Fibroblast of skin of back (primary cell): ENCODE data around the gene COQ6.
"Not testable (repeated sequence)": the region's sequence is repeated elsewhere in the genome, so short reads cannot be mapped to it uniquely, and the experiment has no call there.

Experiments used
- DNase-seq: peaks from one replicate; pipeline ENCODE4 v3.0.0-alpha.2; 2013

COQ6 gene

DNA sequence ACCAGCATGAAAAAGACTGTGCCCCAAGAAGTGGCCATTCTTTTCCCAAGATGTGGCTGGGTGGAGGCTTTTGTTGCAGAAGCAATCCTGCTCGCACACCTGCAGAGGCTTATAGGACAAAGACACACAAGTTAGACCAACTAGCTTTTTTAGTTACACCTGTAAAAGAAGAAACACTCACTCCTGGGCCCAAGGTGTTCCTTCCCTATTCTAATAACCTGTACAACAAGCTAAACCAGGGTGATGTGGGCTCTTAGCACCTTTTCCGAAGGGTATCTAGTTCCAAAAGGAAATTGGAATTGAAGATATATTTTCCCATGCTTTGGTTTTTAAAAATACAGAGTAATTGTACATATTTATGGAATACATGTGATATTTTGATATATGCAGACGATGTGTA, 38.0 kb downstream of the COQ6 start:
- DNase-seq = no peak

DNA sequence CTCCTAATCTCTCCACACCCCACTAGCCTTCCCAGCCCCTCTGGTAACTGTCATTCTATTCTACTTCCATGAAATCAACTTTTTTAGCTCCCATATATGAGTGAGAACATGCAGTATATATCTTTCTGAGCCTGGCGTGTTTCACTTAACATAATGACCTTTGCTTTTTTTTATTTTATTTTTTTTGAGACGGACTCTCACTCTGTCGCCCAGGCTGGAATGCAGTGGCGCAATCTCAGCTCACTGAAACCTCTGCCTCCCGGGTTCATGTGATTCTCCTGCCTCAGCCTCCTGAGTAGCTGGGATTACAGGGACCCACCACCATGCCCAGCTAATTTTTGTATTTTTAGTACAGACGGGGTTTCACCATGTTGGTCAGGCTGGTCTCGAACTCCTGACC, 38.6 kb downstream of the COQ6 start:
- not testable (repeated sequence) for DNase-seq

DNA sequence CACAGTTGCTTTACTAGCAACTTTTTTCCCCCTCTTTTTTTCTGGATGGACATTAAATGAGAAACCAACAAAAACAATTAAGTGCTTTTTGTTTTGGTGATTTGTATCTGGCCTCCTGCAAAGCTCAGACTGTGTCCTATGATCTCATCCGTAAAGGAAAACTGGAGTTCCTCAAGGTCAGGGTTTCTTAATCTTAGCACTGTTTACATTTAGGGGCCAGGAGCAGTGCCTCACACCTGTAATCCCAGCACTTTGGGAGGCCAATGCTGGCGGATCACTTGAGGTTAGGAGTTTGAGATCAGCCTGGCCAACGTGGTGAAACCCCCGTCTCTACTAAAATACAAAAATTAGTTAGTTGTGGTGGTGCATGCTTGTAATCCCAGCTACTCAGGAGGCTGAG, 41.0 kb downstream of the COQ6 start:
- DNase-seq = no peak

- DNase-seq = not testable (repeated sequence)
Measured at GRCh38 chr14:73994926-73995325, 44.8 kb downstream of the COQ6 start.

DNA sequence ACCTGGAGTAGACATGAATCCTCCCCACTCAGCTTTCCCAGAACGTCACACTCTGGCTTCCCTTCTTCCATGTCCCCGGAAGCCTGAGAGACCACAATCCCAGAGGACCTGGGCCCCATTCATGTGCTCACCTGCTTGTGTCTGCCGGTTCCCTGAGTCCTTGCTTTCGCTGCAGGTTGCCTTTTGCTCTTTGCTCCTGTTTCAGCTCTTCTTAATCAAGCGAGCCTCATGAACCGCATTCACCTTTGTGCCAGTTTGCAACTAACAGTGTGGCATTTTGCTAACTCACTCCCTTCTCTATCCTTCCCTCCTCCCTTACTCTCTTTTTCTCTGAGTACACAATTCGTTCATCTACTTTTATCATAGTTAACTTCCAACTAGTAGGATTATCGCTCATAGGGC, 45.9 kb downstream of the COQ6 start:
- no peak for DNase-seq

DNA sequence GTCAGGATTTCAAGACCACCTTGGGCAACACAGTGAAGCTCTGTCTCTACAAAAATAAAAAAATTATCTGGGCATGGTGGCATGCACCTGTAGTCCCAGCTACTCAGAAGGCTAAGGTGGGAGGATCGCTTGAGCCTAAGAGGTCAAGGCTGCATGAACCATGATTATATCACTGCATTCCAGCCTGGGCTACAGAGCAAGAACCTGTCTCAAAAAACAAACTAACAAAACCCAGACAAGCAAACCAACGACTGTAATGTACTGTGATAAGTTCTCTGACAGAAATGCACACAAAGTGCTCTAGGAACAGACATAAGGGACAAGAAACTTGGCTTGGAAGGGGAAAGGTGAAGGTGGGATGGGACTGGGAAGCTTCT, 46.6 kb downstream of the COQ6 start:
- DNase-seq = no peak

- no peak for DNase-seq
Measured at GRCh38 chr14:73997108-73997943, 47.2 kb downstream of the COQ6 start.

DNA sequence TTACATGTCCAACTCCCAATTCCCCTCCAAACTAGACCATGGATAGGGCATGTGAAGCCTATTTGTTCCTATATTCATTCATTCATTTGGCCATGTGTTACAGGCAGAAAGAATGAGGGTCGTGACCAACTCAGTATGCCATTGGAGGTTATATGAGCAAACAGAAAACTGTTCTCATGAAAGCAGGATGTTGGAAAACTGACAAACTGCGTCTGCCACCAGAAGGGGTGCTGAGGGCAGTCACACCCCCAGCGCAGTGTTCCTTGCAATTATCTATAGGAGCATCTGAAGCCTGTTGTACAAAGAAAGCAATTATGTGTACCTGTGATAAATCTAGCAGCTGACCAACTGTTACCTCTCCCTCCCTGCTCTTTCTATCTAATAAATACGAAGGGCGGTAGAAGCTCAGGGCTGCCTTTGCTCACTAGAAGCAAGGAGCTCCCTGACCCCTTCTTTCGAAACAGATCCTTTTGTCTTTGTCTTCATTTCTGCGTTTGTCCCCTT, 47.9 kb downstream of the COQ6 start:
- no peak for DNase-seq

- DNase-seq = no peak
Measured at GRCh38 chr14:73998726-73999125, 48.6 kb downstream of the COQ6 start.

- DNase-seq = not testable (repeated sequence)
Measured at GRCh38 chr14:74005664-74006063, 55.6 kb downstream of the COQ6 start.

GRCh38 chr14:74008843-74009499, 58.9 kb downstream of the COQ6 start:
- no peak for DNase-seq
